Ureter (tissue), 1 donor: ENCODE data around the gene STK16. TPM values are rescaled to one million over a fixed set of nuclear protein-coding genes. Genes with fewer than 3 reads are reported as not detected.

Experiments
- total RNA-seq: library from RNA; stranded (reverse); gene quantifications from one replicate; pipeline ENCODE4 v1.2.4, GENCODE V29; 2023
- donor health status: DM: yes; HTN: yes; CAD: no.

The STK16 gene
- total RNA-seq, 1 donor from 2014 or later: 32.9 TPM

Other genes with a start within 250 kb of the STK16 start
- not detected for gene CFAP65, start 204.0 kb upstream of the STK16 start, total RNA-seq
- not detected for gene IHH, start 184.6 kb upstream of the STK16 start, total RNA-seq
- gene NHEJ1, start 84.7 kb upstream of the STK16 start, total RNA-seq: 13.9 TPM
- 1.6 TPM for gene SLC23A3, start 75.5 kb upstream of the STK16 start, total RNA-seq
- 56.4 TPM for gene CNPPD1, start 68.6 kb upstream of the STK16 start, total RNA-seq
- gene RETREG2, start 67.2 kb upstream of the STK16 start, total RNA-seq: 79.6 TPM
- gene ZFAND2B, start 38.7 kb upstream of the STK16 start, total RNA-seq: 28.7 TPM
- 36.1 TPM for gene ABCB6, start 26.5 kb upstream of the STK16 start, total RNA-seq
- gene ATG9A, start 15.8 kb upstream of the STK16 start, total RNA-seq: 31.6 TPM
- 73.1 TPM for gene ANKZF1, start 15.7 kb upstream of the STK16 start, total RNA-seq
- 9.9 TPM for gene GLB1L, start within 50 bp of the STK16 start, total RNA-seq
- not detected for gene TUBA4B, start 7.8 kb downstream of the STK16 start, total RNA-seq
- gene TUBA4A, start 8.4 kb downstream of the STK16 start, total RNA-seq: 85.1 TPM
- gene DNAJB2, start 33.9 kb downstream of the STK16 start, total RNA-seq: 93.6 TPM
- not detected for gene PTPRN, start 63.9 kb downstream of the STK16 start, total RNA-seq
- not detected for gene RESP18, start 87.3 kb downstream of the STK16 start, total RNA-seq
- gene DNPEP, start 142.4 kb downstream of the STK16 start, total RNA-seq: 86.6 TPM
- gene DES, start 172.9 kb downstream of the STK16 start, total RNA-seq: 1,211 TPM
- 76.6 TPM for gene SPEG, start 189.4 kb downstream of the STK16 start, total RNA-seq